CD4-positive, alpha-beta T cell treated with Interleukin-21 for 1 hour (primary cell): Measurements from ENCODE around the gene DIAPH2.

Experiments used
- DNase-seq: peaks from one replicate; pipeline ENCODE4 v3.0.0-alpha.2; 2020

The DIAPH2 gene

DNA sequence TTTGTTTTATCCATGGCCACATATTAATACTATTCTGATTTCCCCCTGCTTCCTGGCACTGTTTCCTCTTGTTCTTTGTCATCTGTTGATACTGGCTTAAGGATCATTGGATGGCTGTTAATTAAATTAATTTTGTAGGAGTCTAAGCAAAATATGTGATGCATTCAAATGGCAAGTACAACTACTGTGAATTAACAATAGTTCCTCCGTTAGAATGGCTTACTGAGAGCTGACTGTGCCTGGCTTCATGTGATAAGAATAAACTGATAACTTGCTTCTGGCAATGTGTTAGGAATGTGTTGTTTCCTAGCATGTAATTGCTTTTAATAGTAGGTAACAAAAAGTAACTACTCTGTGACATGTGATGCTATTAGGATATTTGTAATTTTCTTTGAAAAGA is 297.5 kb downstream of the DIAPH2 start:
- no peak for DNase-seq

DNA sequence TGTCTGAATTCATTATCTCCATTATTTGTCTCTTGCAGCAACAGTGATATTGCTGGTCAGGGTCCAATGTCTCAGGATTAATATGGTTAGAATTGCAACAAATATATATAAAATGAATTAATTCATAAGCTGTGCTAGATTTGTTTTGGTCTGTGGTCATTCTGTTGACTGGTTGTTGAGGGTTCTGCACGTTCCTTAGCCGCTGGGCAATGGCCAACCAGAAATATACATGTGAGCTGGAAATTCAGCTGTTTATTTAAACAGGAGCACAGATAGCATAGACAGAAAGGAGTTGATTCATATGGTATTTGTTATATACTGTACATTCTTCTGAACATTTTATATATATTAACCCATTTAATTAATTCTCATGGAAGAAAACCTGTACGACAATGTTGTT is 299.9 kb downstream of the DIAPH2 start:
- no peak for DNase-seq

DNA sequence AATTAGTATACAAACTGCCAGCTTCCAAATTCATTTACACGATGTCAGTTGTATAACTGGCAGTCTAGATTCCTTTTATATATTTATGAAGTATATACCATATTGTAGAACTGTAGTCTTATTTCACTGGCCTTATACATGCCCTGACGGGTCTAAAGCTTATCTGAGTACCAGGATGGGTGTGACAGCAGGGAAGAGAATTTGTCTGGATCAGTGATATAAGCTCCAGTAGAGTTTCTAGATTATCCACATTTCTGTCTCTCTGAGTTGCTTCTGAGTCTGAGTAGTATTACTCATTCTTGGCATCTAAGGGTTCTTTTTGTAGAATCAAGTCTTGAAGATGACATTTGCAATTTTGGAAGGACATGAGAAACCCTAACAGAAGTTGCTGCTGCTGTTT is 300.4 kb downstream of the DIAPH2 start:
- DNase-seq, result no peak

DNA sequence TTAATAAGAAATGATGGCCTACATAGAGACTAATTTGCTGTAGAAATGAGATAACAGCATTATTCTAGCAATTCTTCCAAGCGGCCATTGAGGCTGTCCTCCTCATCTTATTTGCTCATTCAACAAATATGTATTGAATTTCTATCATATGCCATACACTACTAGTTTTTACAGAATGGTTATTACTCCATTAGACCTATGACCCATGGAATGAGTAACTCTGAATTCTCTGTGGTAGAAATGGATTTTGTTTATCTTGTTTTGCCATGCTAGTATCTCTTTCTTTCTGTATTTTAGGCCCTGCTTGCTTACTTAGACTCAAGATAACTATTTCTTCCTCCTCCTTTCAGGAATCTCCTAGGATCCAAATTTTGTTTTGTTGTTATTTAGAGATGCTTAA is 302.6 kb downstream of the DIAPH2 start:
- no peak for DNase-seq

DNA sequence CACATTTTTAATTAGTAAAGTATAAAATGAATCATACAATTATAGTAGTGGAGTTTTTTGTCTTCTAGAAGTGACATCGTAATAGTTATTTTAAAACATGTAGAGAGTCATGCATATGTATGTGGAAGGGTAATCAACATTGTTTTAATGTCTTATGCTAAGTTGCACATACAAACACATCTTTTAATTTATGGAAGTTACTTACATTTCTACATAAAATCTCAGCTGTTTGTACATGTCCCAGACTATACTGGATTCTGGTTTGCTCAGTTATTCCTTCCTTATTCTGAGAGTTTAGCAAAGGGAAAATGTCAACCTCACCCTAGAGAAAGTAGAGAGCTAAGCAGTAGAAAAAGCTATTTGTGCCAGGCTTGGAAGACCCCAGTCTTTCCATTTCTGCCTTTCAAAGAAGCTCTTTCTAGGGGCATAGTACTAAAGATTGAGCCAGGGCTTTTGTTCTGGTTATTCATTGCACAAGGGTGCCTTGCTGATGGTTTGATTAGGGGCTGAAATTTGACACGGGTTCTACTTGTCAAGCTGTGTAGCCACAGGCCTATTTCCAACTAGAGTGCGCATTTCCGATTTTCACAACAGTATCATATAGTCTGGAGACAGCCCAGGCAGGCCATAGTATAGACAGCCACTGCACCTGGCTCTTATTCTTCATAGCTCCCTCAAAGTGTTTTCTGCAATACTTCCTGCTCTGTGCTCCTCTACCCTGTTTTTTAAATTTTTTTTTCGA is 305.4 kb downstream of the DIAPH2 start:
- DNase-seq, result no peak

DNA sequence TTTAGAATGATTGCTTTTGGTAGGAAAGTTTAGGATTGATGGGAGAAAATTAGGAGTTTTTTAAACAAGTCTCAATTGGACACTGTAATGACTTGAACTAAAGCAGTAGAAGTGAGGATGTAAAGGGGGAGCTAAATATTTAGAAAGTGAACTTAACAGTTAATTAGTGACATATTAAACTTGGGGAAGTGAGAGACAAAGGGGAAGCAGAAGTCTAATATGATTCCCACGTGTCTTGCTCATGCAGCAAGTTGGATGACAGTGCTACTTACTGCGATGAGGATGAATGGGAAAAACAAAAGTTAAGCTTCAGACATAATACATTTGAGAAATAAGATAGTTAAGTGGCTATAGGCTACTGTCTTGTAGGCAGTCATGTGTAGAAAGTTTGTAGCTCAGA is 309.5 kb downstream of the DIAPH2 start:
- no peak for DNase-seq

DNA sequence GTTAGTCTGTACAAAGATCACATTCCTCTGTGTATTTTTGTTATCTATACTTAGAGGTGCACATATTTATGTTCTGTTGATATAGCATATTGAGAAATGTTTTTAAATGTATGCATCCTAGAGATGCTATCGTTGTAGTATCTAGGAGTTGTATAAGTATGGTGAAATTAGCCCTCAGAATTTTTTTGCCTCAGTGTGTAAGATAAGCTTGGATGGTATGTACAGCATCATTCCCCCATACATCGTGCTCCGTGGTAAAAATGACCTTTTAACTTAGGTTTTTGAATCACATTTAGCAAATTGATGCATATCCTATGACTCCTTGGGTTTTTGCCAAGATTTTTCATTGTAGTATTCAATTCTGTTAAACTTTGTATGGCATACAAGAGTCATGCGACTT is 312.6 kb downstream of the DIAPH2 start:
- no peak for DNase-seq

DNA sequence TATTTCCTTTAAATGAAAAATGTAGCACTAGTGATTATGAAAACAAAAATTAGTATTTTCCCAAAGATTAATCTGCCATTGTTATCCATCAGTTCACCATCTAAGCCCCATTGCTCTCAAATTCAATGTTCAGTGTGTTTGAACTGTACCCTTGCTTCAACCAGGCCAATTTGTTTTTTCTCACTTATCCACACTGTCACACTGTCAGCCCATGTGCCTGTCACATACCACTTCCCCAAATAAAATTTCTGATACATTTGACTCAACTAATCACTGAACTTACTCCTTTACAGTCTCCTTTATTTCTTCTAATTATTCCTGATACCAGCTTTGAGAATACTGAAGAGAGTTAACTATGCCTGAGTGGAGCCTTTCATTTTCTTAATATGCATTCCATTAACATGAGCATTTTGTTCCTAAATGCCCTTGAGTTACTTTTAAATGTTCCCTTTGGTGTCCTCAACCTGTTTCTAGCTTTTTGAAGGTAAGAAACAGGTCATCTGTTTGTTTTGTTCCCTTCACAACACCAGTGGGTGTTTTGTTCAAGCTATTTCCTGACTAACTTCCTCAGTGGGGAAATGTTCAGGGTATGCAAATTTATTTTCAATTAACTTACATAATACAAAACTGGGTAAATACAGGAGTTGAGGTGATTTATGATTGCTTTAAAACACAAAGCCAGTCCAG is 316.2 kb downstream of the DIAPH2 start:
- DNase-seq, result no peak

DNA sequence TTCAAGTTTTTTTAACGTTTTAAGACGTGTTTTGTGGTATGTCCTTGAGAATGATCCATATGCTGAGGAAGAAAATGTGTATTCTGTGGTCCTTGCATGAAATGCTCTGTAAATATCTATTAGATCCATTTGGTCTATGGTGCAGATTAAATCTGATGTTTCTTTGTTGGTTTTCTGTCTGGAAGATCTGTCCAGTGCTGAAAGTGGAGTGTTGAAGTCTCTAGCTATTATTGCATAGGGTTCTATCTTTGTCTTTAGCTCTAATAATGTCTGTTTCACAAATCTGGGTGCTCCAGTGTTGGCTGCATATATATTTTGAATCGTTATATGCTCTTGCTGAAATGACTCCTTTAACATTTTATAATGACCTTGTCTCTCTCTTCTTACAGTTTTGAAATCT is 321.5 kb downstream of the DIAPH2 start:
- DNase-seq, result no peak

DNA sequence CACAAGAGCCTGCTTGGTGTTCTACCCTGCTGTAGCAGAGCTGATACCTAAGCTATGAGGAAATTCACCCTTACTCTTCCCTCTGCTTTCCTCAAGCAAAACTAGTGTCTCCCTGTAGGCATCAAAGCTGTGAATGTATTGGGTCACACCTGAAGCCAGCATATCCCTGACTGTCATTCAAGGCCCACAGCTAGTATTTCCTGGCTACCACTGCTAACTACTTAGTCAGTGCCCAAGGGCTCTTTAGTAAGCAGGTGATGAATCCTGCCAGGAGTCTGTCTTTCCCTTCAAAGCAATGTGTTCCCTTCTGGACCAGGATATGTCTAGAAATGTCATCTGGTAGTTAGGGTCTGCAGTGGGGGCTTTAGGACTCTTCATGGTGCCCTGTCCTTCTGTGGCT is 324.7 kb downstream of the DIAPH2 start:
- no peak for DNase-seq

DNA sequence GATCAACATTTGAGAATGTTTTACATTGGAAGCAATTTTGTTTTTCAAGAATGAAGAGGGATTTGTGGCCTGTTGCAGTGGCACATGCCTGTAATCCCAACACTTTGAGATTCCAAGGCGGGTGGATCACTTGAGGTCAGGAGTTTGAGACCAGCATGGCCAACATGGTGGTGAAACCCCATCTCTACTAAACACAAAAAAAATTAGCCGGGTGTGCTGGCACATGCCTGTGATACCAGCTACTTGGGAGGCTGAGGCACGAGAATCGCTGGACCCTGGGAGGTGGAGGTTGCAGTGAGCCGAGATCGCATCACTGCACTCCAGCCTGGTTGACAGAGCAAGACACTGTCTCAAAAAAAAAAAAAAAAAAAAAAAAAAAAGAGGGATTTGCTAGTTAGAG is 326.9 kb downstream of the DIAPH2 start:
- DNase-seq, result no peak

DNA sequence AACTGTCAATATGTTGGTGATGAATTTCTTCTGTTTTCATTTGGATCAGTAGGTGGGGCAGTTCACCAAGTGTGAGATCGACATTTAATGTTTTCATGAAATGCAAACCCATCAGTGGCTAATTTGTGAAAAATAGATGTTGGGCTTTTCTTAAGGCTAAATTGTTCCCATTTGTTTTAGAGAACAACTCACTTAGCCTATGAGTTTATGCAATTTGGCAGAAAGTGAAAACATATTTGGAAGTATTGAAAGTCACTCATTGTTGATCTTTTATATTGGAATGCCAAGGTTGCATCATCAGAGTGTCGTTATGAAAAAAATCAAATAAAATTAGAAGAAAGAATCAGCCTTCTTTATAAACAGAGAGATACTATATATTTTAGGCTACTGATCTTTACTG is 331.5 kb downstream of the DIAPH2 start:
- DNase-seq, result no peak

DNA sequence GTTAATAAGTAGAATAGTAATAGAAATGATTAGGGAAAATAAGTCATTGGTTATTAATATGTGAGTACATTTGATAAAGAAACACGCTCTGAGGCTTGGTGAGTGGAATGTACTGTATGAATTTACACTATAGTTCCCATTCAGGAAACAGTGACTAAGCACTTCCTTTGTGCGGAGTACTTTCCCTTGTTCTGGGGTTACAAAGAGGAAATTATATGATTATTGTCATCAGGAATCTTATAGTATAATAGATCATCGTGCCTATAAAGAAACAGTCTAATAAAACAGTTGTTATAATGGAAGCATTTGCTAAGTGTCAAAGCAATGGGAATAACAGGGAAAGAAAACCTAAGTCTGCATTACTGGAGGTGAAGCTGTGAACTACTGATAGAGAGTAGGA is 337.0 kb downstream of the DIAPH2 start:
- DNase-seq, result no peak

DNA sequence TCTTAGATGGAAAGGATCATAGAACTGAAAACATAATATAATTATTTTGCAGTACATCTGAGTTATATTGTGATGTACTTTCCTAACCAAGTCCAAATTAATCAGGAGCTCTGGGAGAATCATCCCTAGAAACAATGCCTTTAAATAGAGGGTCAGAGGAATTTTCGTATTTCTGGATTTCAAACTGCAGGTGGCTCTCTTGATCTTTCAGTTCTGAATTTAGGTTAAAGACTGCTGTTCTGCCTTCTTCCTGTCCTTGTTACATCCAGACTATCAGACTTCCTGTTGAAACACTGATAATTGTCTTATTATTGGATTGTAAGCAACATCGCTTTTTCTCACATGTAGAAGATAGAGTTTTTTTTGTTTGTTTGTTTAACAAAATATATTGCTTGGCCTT is 341.8 kb downstream of the DIAPH2 start:
- DNase-seq, result no peak

DNA sequence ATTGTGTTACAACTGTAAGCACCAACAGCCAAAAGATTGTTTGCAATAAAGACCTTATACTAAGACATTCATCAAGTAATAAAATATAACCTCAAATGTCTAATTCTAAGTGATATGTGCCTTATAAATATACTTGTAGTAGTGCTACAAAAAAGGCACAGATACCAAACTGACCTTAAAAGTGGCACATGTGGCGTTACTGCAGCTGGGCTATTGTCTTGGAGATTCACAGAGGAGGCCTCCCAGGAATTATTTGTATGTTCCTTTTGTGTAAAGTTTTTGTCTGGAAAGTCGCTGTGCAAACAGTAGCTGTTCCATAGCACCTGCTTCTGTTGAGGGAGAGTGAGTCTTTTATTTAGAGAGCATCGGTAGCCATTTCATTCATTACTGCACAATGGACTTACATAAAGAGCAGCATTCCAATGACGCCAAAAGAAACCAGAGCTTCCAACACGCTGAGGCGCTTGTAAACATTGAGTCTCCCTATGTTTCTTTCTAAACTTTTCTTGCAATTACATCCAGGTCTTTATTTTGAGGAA is 342.8 kb downstream of the DIAPH2 start:
- no peak for DNase-seq

DNA sequence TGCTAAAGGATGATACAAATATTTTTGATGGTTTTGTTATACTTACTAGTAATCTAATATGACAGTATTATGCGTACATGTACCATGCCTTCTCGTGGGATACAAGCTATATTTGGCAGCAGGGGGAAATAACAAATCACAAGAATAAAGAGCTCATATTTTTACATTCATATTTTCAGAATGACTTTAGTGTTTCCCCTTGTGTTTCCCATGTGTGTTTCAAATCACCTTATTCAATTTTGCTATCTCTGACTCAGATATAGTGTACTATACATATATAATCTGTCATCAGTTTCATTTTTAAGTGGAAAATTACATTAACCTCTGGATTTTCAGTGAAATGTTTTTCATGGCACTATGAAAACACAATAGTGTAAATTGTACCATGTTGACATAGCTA is 345.8 kb downstream of the DIAPH2 start:
- DNase-seq, result no peak

DNA sequence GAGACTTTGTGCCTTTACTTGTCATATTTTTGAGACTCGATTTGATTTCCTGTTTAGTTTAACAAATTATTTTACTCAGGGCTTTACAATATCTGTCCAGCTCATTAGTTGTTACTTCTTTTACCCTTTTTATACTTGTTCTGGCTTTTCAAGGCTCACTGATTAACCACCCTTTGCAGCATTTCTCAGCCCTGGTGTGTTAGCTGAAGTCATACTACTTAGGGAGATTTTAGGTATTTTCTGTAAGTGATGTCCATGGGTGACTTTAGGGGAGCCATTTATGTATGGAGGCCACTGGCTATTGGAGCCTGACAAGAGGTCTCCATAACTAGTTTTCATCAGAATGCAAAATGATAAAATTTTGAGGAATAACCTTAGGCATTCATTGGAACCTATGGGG is 346.3 kb downstream of the DIAPH2 start:
- DNase-seq, result no peak

DNA sequence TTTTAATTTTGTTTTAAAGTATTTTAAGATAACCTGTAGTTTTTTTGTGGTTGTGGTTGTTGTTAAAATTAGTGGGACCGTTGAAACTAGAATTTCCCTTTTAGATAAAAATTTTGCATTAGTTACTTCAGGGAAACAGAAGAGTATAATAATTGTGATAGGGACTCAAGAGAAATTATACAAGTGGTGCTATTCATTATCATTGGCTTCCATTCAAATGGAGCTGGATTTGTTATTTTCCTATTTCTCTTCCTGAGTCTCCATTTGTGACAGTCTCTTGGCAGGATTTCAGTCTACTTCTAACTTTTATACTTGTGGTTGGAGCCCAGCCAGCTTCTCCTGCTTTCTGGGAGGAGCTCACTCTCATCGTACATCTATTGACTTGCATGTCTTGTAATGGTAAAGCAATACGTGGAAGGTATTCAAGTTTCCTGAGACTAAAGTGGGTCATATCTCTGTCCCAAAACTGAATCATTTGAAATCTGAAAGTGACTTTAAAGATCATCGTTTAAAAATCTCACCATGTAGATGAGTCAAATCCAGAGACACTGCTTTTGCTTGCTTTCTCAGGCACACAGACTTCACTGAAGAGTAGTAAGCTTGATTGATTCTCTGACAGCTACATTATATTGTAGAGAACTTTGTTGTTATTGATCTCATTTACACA is 354.9 kb downstream of the DIAPH2 start:
- DNase-seq, result no peak

DNA sequence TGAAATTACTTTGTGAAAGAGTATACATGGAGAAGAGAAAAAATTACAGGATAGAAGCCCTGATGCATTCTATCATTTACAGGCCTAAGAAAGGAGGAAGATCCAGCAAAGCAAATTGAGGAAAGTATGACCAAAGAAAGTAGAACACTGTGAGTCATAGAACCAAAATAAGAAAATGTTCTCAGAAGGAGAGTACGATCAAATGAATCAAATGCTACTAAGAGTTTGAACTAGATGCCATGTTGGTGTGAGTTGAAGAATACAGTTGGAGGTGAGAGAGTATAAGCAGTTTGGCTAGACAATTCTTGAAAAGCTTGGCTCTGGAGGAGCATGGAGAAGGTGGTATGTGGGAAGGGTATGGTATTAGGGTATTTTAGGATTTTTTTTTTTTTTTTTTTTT is 360.8 kb downstream of the DIAPH2 start:
- no peak for DNase-seq

DNA sequence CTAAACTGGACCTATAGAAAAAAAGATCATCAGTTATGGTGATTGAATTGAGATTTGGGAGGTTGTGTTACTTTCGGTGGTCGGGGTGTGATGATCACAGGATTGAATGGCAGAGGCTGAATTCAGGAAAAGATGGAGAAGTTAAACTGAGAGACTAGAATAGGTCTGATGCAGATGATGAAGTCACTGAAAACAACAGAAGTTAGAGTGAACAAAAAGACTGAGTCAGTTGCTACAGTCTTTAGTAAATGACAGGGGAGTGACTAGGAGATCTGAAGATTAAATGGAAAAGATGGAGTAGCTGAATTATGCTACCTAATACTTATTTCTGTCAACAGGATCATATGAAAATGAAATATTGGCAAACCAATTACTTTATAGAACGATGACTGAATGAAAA is 362.2 kb downstream of the DIAPH2 start:
- no peak for DNase-seq

DNA sequence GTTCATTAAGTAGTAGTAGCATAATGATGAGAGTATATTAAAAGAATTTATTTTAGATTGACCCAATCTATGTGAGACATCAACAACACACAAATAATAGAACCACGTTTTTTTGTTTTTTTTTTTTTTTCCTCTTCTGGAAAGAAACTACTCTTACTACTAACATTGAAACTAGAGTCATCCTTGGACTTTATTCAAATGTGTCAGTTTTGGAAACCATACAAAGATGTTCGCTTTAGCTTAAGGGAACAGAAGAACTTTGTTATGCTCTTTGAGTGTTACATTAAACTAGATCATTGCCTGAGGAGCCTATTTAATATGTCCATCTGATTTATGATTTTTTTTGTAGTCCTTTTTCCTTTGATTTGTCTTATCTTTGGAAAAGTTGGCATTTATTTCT is 365.8 kb downstream of the DIAPH2 start:
- DNase-seq, result no peak

DNA sequence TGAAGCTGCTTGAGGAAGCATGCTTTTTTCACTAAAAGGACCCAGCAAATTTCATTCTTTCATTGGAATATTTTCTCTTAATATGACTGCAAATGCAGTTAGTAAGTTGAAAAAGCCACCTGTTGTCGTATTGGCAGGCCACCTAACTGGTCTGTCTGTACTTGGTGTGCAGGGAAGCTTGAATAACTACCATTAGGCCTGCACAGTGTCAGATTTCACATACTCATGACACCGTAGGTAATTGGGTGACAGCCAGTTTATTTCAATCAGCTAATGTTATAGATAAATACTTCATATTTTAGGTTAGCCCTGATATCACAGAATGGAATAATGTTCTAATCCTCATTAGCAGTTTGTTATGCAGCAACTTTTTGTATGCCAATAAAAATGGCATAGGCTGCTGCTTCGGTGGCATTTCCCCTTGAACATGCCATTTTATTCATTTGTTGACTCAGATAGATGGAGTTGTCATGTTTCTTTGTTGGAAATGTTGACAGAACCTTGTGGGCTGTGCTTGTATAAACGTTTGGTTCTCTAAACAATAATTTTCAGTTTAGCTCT is 372.8 kb downstream of the DIAPH2 start:
- no peak for DNase-seq

DNA sequence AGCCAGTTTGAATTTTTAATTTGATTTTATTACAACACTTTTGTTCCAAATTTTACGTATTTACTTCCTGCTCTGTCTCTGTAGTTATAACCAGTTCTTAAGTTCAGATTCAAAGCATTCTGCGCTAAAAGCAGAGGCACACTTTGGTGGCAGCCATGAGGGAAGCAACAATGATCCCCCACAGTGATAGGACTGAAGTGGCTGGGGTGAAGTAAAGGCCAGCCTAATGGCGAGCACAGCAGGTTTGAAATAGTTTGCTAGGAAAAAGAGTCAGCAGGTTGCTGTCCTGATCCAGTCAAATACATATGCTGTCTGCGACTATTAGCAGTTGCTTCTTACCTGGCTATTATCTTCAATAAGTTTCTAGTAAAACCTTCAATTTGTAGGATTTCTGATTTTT is 375.4 kb downstream of the DIAPH2 start:
- DNase-seq, result no peak

DNA sequence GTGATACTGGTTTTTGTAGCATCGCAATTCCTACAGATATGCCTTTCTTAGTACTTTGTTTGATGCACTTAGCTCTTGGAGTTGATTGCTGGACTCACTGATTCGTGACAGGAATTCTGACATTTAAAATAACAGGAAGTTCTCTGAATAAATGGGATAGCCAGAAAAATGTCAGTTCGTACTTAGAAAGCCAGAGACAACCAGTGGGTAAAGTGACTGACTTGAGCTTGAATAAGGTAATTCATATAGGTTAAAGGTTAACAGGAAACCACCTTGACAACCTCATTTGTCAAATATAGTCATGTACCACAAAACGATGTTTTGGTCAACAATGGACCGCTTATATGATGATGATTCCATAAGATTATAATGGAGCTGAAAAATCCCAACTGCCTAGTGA is 380.4 kb downstream of the DIAPH2 start:
- DNase-seq, result no peak
